MG63 (cell line): ENCODE results near the gene HTR1B. TPM values are rescaled to one million over a fixed set of nuclear protein-coding genes. Genes with fewer than 3 reads are reported as not detected.

ENCODE experiments used
- DNase-seq: peaks from one replicate; pipeline ENCODE4 v3.0.0-alpha.2; 2020
- H3K27me3 ChIP-seq: fragments of 250-450 bp; sonication (Bioruptor Pico); 2 replicates; pipeline ENCODE4 v1.5.1; 2020; ENCODE audit warnings: mild to moderate bottlenecking, moderate library complexity
- H3K36me3 ChIP-seq: fragments of 250-450 bp; sonication (Bioruptor Pico); 2 replicates; pipeline ENCODE4 v1.5.1; 2020; ENCODE audit warnings: mild to moderate bottlenecking, moderate library complexity
- H3K4me3 ChIP-seq: fragments of 250-450 bp; sonication (Bioruptor Pico); 2 replicates; pipeline ENCODE4 v1.5.1; 2020; ENCODE audit warnings: mild to moderate bottlenecking, moderate library complexity
- H3K9me3 ChIP-seq: fragments of 250-450 bp; sonication (Bioruptor Pico); 2 replicates; pipeline ENCODE4 v1.5.1; 2020; ENCODE audit warnings: mild to moderate bottlenecking, moderate library complexity
- total RNA-seq: library from RNA; depleted of rRNA; stranded (reverse); fragments of >200 nt; shearing (Covaris generic); gene quantifications from 2 replicates; pipeline ENCODE4 v1.2.3, GENCODE V29; 2014; ENCODE audit warnings: low replicate concordance; rRNA removed

The HTR1B gene
- total RNA-seq, 1 experiment from 2014 or later = not detected

GRCh38 chr6:77425216-77425615 is 38.1 kb downstream of the HTR1B start:
- no peak overlapping the region for H3K4me3 ChIP-seq
- H3K9me3 ChIP-seq = no peaks in the 10 kb centered on the region
- no peaks in the 10 kb centered on the region for H3K36me3 ChIP-seq
- no peak for DNase-seq
- no peaks in the 10 kb centered on the region for H3K27me3 ChIP-seq

GRCh38 chr6:77424761-77425160 is 38.5 kb downstream of the HTR1B start:
- Histone ChIP-seq H3K4me3 (no peak overlapping the region), H3K27me3 (no peaks in the 10 kb centered on the region), H3K9me3 (no peaks in the 10 kb centered on the region), H3K36me3 (no peaks in the 10 kb centered on the region)
- no peak for DNase-seq

- H3K4me3 ChIP-seq = no peak overlapping the region
- no peaks in the 10 kb centered on the region for H3K36me3 ChIP-seq
- no peaks in the 10 kb centered on the region for H3K9me3 ChIP-seq
- no peak for DNase-seq
- H3K27me3 ChIP-seq = no peaks in the 10 kb centered on the region
Observed at GRCh38 chr6:77416839-77417238, 46.5 kb downstream of the HTR1B start.

- no peak overlapping the region for H3K4me3 ChIP-seq
- no peaks in the 10 kb centered on the region for H3K27me3 ChIP-seq
- no peak for DNase-seq
- H3K36me3 ChIP-seq = no peaks in the 10 kb centered on the region
- no peaks in the 10 kb centered on the region for H3K9me3 ChIP-seq
Observed at GRCh38 chr6:77415706-77416105, 47.6 kb downstream of the HTR1B start.

Other genes with a start within 250 kb of the HTR1B start
- gene MEI4, start 189.5 kb upstream of the HTR1B start, total RNA-seq = not detected in 2 replicates